Body of pancreas (tissue), 4 donors: Measurements from ENCODE around the gene ADK. TPM values are rescaled to one million over a fixed set of nuclear protein-coding genes. Genes with fewer than 3 reads are reported as not detected.

ENCODE experiments used
- ATAC-seq: fragments of 150-250 bp; one replicate; pipeline ENCODE4 v1.9.1; 2016
- DNase-seq, 4 donors: peaks; one replicate each; pipeline ENCODE4 v3.0.0-alpha.2; 2019
- H3K27ac ChIP-seq, 4 donors: fragments of 200-600 bp; sonication (generic); 1 replicate in 3 of 4; 2 replicates in 1 of 4; pipeline versions ENCODE4 v1.5.1 to v1.6.1; 2016 to 2019; ENCODE audit warnings: mild to moderate bottlenecking in 1 of 4, mixed read lengths in 1 of 4, moderate library complexity in 1 of 4
- H3K27me3 ChIP-seq, 2 donors: fragments of 200-600 bp; sonication (generic); one replicate each; pipeline ENCODE4 v1.6.0; 2016; ENCODE audit warnings: mild to moderate bottlenecking in 1 of 2
- H3K36me3 ChIP-seq, 2 donors: fragments of 200-600 bp; sonication (generic); replicated peaks in 1 of 2; 2 replicates each; pipeline ENCODE4 v1.5.1; 2016; ENCODE audit warnings: low read depth in 2 of 2; ENCODE audit not compliant: insufficient read depth in 1 of 2
- H3K4me1 ChIP-seq: fragments of 200-600 bp; sonication (generic); one replicate; pipeline ENCODE4 v1.6.0; 2016
- H3K4me3 ChIP-seq, 2 donors: fragments of 200-600 bp; sonication (generic); 1 replicate in 1 of 2; 2 replicates in 1 of 2; pipeline ENCODE4 v1.5.1; 2016 to 2019
- H3K9me3 ChIP-seq, 3 donors: fragments of 200-600 bp; sonication (generic); 1 replicate in 2 of 3; 2 replicates in 1 of 3; pipeline ENCODE4 v1.5.1; 2016
- POLR2A ChIP-seq, 3 donors: fragments of 450-650 bp; IDR thresholded peaks; one replicate each; pipeline ENCODE4 v1.6.1; 2016; ENCODE audit warnings: antibody characterized with exemption in 3 of 3, mild to moderate bottlenecking in 2 of 3
- whole genome bisulfite sequencing, 2 donors: methylation state at CpG; one replicate each; pipeline ENCODE4 v1.1.5; 2017; 5-methylcytosine and 5-hydroxymethylcytosine counted together
- intact Hi-C: fragments of 100-400 bp; cut with DNase I; formaldehyde crosslinking; loops from one replicate; pipeline ENCODE4 v1.15.1; 2023
- small RNA-seq: library from RNA; depleted of rRNA; stranded (forward); fragments of <200 nt; gene quantifications from one replicate; pipeline ENCODE3, GENCODE V24; 2016
- total RNA-seq, 2 donors: library from RNA; depleted of rRNA; stranded (reverse); fragments of >200 nt; gene quantifications; one replicate each; pipeline ENCODE4 v1.1.0, GENCODE V29; 2016
- TF ChIP-seq, protein P1 (sequence below), 7 experiments: fragments of 450-650 bp in 4 of 7; fragments of 200-600 bp in 3 of 7; sonication (generic) in 3 of 7; IDR thresholded peaks; one replicate each; pipeline ENCODE4 v1.5.1; 2016 to 2019; ENCODE audit warnings: antibody characterized with exemption in 7 of 7

ADK gene
- total RNA-seq, 2 donors from 2014 or later: 12.9 to 18.7 TPM

DNA sequence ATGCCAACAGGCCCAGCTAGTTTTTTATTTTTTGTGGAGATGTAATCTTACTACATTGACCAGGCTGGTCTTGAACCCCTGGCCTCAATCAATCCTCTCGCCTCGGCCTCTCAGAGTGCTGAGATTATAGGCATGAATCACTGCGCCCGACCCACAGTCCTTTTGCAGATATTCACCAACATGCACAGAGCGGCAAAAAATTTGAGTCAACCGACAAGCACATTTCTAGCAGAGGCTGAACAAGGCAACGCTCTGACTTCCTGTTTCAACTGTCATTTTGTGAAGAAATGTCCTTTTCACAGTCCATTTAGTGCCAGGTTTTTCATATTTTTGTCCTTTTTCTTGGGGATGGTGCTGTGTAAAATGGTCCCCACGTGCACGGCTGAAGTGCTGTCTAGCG lies 604.3 kb downstream of the ADK start:
- H3K4me3 ChIP-seq: no peak overlapping the region
- H3K9me3 ChIP-seq: no peaks in the 10 kb centered on the region
- WGBS, 2 donors: 80 to 94% methylated on average over 10 of the region's 10 CpGs
- H3K27ac ChIP-seq: no peak overlapping the region
- no peak for TF ChIP-seq POLR2A (IDR thresholded peaks at IDR 0.05)
- TF ChIP-seq, protein P1, sequence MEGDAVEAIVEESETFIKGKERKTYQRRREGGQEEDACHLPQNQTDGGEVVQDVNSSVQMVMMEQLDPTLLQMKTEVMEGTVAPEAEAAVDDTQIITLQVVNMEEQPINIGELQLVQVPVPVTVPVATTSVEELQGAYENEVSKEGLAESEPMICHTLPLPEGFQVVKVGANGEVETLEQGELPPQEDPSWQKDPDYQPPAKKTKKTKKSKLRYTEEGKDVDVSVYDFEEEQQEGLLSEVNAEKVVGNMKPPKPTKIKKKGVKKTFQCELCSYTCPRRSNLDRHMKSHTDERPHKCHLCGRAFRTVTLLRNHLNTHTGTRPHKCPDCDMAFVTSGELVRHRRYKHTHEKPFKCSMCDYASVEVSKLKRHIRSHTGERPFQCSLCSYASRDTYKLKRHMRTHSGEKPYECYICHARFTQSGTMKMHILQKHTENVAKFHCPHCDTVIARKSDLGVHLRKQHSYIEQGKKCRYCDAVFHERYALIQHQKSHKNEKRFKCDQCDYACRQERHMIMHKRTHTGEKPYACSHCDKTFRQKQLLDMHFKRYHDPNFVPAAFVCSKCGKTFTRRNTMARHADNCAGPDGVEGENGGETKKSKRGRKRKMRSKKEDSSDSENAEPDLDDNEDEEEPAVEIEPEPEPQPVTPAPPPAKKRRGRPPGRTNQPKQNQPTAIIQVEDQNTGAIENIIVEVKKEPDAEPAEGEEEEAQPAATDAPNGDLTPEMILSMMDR (IDR thresholded peaks at IDR 0.05): no peak
- H3K27me3 ChIP-seq: no peaks in the 10 kb centered on the region
- H3K4me1 ChIP-seq: peaks cover 7% of the 10 kb centered on the region
- no peaks in the 10 kb centered on the region for H3K36me3 ChIP-seq
- no peak for DNase-seq
- intact Hi-C loops: no loop called here
- ATAC-seq: no peak

Small RNAs within 50 kb of the gene (small RNA-seq; reads per million reads assigned to genes)
- gene RF00019: not detected
- gene TIMM9P1: not detected

Other genes starting within 250 kb of the ADK start
- 1 to 10 TPM; 1.6 to 4.3 TPM for gene PLAU, start 240.1 kb upstream of the ADK start, total RNA-seq
- gene VCL, start 153.1 kb upstream of the ADK start, total RNA-seq: 10 to 100 TPM; 24.4 to 31.6 TPM
- 10 to 100 TPM in 1 of 2 donors, 1 to 10 TPM in 1; 7.9 to 17.1 TPM for gene AP3M1, start 393 bp upstream of the ADK start, total RNA-seq